ENCODE measurements around the gene CD14. TPM values are rescaled to one million over a fixed set of nuclear protein-coding genes. Genes with fewer than 3 reads are reported as not detected.

CD14 gene
- total RNA-seq (2014; rRNA removed; shearing (Covaris generic)), result 0.30 and 0.66 TPM in 2 replicates

DNA sequence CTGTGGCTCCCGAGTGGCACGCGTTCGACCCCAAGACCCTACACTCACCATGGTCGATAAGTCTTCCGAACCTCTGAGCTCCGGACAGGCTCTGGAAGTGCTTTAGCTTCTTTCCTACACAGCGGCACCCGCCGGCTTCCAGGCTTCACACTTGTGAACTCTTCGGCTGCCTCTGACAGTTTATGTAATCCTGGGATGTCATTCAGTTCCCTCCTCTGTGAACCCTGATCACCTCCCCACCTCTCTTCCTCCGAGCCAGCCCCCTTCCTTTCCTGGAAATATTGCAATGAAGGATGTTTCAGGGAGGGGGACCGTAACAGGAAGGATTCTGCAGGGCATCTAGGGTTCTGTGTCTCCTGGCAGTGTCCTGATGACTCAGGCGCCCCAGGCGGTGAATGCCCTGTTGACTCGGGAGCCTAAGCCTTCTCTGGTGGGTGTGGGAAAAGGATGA lies at the start of gene CD14:
Gene CD14 (minus strand): TSS at position 155 of the 451 bp plus-strand sequence. CDS start 104 bp downstream, at position 51.

DNA sequence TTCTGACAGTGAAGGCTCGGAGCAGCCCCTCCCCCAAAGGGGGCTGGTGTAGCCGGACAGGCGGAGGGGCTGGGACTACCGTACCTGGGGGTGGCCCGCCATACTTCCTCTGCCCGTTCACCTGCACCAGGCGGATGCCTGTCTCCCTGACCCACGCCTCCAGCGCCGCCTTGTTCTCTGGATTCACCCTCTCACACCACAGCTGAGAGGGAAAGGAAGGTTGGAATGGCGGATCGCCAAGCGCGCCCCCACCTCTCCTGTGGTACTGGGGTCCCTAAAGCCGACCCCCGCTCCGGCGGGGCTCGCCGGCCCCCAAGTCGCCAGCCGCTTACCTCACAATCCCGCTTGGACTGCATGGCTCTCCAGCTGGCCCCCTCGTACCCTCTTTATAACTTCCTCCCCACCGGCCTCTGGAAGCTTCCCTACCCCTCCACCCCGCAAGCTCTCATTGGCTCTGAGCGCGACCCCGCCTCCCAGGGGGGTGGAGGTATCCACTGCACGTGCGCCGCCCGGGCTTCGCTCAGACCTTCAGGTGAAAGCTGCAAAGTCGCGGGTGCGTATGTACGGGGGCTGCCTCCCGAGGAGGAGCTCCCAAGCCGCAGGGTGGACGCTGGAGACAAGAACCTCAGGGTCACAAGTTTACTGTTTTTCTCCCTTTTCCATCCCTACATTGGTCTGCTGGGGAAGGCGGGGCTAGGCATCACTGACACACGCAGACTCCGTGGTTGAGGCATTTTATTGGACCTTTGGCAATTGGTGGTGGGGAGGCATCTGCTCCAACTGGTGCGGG lies 40.4 kb upstream of the CD14 start, which contains the start of gene DND1:
Gene DND1 (minus strand): TSS at position 390 of the 790 bp plus-strand sequence. CDS start 34 bp downstream, at position 356.

DNA sequence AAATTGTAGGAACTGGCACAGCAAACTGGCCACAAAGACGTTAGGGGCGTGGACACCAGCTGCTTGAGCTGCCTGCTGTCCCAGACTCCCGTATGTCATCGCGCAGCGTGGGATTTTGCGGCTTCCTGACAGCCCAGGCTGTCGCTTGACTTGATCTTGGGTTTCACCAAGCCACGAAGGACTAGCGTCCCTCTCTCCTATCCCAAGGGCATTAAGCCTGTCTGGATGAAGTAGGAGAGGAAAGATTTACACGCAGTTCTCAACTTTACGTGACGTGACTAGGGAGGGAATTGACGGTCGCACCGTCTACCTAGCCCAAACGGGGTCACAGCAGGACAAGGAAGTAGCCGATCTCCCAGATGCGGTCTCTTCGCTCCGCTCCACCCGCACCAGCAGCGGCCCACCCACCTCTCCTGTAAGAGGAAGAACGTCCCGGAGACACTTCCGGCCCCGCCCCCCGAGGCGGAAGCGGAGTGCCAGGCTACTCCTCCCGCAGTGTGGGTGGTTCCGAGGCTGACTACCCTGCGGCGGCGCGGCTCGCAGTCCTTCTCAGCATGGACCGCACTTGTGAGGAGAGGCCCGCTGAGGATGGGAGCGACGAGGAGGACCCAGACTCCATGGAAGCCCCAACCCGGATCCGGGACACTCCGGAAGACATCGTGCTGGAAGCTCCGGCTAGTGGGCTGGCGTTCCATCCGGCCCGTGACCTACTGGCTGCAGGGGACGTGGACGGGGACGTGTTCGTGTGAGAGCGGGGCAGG lies 31.6 kb upstream of the CD14 start, which contains the start of gene WDR55:
Gene WDR55 (plus strand): TSS at position 546 of the 761 bp plus-strand sequence. CDS start 9 bp downstream, at position 555.

DNA sequence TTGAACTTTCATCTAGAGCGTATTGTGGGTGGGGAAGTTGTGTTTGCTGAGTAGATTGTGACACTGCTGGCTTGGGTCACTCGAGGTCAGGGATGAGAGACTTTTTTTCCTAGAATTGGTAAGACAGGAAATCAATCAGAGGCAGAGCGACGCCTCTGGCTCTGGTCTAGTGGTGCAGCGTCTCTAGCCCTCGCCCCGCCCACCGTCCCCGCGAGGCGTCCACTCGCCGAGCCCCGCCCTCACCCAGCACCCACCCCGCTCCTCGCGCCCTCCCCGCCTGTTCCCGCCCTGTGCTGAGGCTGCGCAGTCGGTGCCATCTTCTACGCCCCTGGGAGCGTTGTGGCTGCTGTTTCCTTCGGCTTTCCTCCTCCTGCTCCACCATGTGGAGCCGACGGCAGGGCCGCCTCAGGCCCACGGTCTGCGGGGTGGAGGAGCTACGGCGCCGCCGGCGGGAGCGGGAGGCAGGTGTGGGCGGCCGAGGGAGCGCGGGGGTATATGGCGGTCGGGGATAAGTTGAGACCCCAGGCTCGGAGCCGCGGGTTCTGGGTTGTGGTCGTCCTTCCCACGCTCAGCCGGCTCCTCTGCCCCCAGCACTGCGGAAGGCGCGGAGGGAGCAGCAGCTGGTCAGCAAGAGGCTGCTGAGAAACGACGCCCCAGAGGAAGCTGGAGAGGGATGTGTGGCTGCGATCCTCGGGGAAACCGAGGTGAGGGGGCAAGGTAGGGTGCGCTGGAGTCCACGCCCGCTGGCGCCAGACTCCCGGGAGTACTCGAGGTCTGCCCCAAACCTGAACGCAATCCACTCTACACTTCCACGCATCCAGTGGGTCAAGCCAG lies 6.4 kb upstream of the CD14 start, which contains the start of gene TMCO6:
Gene TMCO6 (plus strand): TSS at position 304 of the 834 bp plus-strand sequence. CDS start 77 bp downstream, at position 381.

Other genes with a start within 250 kb of the CD14 start
- gene ANKHD1, start 231.3 kb downstream of the CD14 start, total RNA-seq (2014; rRNA removed; shearing (Covaris generic)), result 63.8 and 77.6 TPM in 2 replicates
- gene EIF4EBP3, start 85.5 kb downstream of the CD14 start, total RNA-seq (2014; rRNA removed; shearing (Covaris generic)), result 1.2 and 1.5 TPM in 2 replicates
- 75.4 and 81.9 TPM in 2 replicates for gene SRA1, start 75.7 kb downstream of the CD14 start, total RNA-seq (2014; rRNA removed; shearing (Covaris generic))
- 21.5 and 23.7 TPM in 2 replicates for gene APBB3, start 68.6 kb downstream of the CD14 start, total RNA-seq (2014; rRNA removed; shearing (Covaris generic))
- 19.0 and 19.4 TPM in 2 replicates for gene SLC35A4, start 68.3 kb downstream of the CD14 start, total RNA-seq (2014; rRNA removed; shearing (Covaris generic))
- gene TMCO6, start 6.3 kb upstream of the CD14 start, total RNA-seq (2014; rRNA removed; shearing (Covaris generic)), result 22.0 and 35.5 TPM in 2 replicates
- gene NDUFA2, start 14.5 kb upstream of the CD14 start, total RNA-seq (2014; rRNA removed; shearing (Covaris generic)), result 98.0 and 106 TPM in 2 replicates
- gene IK, start 14.7 kb upstream of the CD14 start, total RNA-seq (2014; rRNA removed; shearing (Covaris generic)), result 156 and 166 TPM in 2 replicates
- 24.7 and 29.2 TPM in 2 replicates for gene WDR55, start 31.7 kb upstream of the CD14 start, total RNA-seq (2014; rRNA removed; shearing (Covaris generic))
- 1.2 and 2.6 TPM in 2 replicates for gene DND1, start 40.4 kb upstream of the CD14 start, total RNA-seq (2014; rRNA removed; shearing (Covaris generic))
- gene HARS1, start 58.2 kb upstream of the CD14 start, total RNA-seq (2014; rRNA removed; shearing (Covaris generic)), result 181 and 182 TPM in 2 replicates
- 36.4 and 42.9 TPM in 2 replicates for gene HARS2, start 58.3 kb upstream of the CD14 start, total RNA-seq (2014; rRNA removed; shearing (Covaris generic))
- gene ZMAT2, start 67.3 kb upstream of the CD14 start, total RNA-seq (2014; rRNA removed; shearing (Covaris generic)), result 54.2 and 64.0 TPM in 2 replicates
- 2.1 and 2.5 TPM in 2 replicates for gene PCDHA1, start 153.0 kb upstream of the CD14 start, total RNA-seq (2014; rRNA removed; shearing (Covaris generic))
- 0.96 and 1.3 TPM in 2 replicates for gene PCDHA2, start 161.7 kb upstream of the CD14 start, total RNA-seq (2014; rRNA removed; shearing (Covaris generic))
- 1.6 and 2.5 TPM in 2 replicates for gene PCDHA3, start 167.9 kb upstream of the CD14 start, total RNA-seq (2014; rRNA removed; shearing (Covaris generic))
- gene PCDHA4, start 173.9 kb upstream of the CD14 start, total RNA-seq (2014; rRNA removed; shearing (Covaris generic)), result 2.4 and 3.2 TPM in 2 replicates
- 2.5 and 3.0 TPM in 2 replicates for gene PCDHA5, start 188.4 kb upstream of the CD14 start, total RNA-seq (2014; rRNA removed; shearing (Covaris generic))
- 11.5 TPM in 2 replicates for gene PCDHA6, start 194.8 kb upstream of the CD14 start, total RNA-seq (2014; rRNA removed; shearing (Covaris generic))
- gene PCDHA7, start 201.1 kb upstream of the CD14 start, total RNA-seq (2014; rRNA removed; shearing (Covaris generic)), result 3.0 and 4.4 TPM in 2 replicates
- gene PCDHA8, start 208.0 kb upstream of the CD14 start, total RNA-seq (2014; rRNA removed; shearing (Covaris generic)), result 0.37 and 0.53 TPM in 2 replicates
- 1.8 and 2.2 TPM in 2 replicates for gene PCDHA9, start 215.2 kb upstream of the CD14 start, total RNA-seq (2014; rRNA removed; shearing (Covaris generic))
- 1.5 and 1.8 TPM in 2 replicates for gene PCDHA10, start 222.7 kb upstream of the CD14 start, total RNA-seq (2014; rRNA removed; shearing (Covaris generic))
- 1.9 and 4.9 TPM in 2 replicates for gene PCDHA11, start 235.8 kb upstream of the CD14 start, total RNA-seq (2014; rRNA removed; shearing (Covaris generic))
- gene PCDHA12, start 242.1 kb upstream of the CD14 start, total RNA-seq (2014; rRNA removed; shearing (Covaris generic)), result 2.8 and 3.7 TPM in 2 replicates
- gene PCDHA13, start 248.9 kb upstream of the CD14 start, total RNA-seq (2014; rRNA removed; shearing (Covaris generic)), result 1.3 and 1.4 TPM in 2 replicates